H9 (cell line): ENCODE data around the gene B9D1. TPM values are rescaled to one million over a fixed set of nuclear protein-coding genes. Genes with fewer than 3 reads are reported as not detected.

Experiments used
- DNase-seq: peaks from one replicate; pipeline ENCODE4 v3.0.0-alpha.2; 2017
- H2AFZ ChIP-seq: one replicate; pipeline ENCODE4 v1.6.1; 2013; ENCODE audit warnings: mild to moderate bottlenecking, low read length, control low read depth, moderate library complexity
- H2AK5ac ChIP-seq: 2 replicates; pipeline ENCODE4 v1.6.1; 2013; ENCODE audit warnings: low read length, control low read depth, mixed read lengths; ENCODE audit not compliant: insufficient read length
- H2BK120ac ChIP-seq: one replicate; pipeline ENCODE4 v1.6.1; 2013; ENCODE audit warnings: low read depth, mild to moderate bottlenecking, low read length, control low read depth, inconsistent platforms; ENCODE audit not compliant: poor library complexity, severe bottlenecking
- H2BK12ac ChIP-seq: 2 replicates; pipeline ENCODE4 v1.6.1; 2013; ENCODE audit warnings: low read length, control low read depth, mixed read lengths, low read depth; ENCODE audit not compliant: insufficient read length
- H2BK15ac ChIP-seq: 2 replicates; pipeline ENCODE4 v1.6.1; 2013; ENCODE audit warnings: low read depth, low read length, control low read depth
- H2BK20ac ChIP-seq: one replicate; pipeline ENCODE4 v1.6.1; 2013; ENCODE audit warnings: low read depth, mild to moderate bottlenecking, low read length, control low read depth, inconsistent platforms; ENCODE audit not compliant: poor library complexity, severe bottlenecking
- H2BK5ac ChIP-seq: 2 replicates; pipeline ENCODE4 v1.6.1; 2013; ENCODE audit warnings: low read length, control low read depth, mixed read lengths; ENCODE audit not compliant: insufficient read length
- H3K14ac ChIP-seq: 2 replicates; pipeline ENCODE4 v1.6.1; 2013; ENCODE audit warnings: low read length, control low read depth; ENCODE audit not compliant: insufficient read depth
- H3K18ac ChIP-seq: 2 replicates; pipeline ENCODE4 v1.6.1; 2013; ENCODE audit warnings: low read depth, mild to moderate bottlenecking, mixed read lengths, low read length, control low read depth; ENCODE audit not compliant: insufficient read length
- H3K23ac ChIP-seq: 2 replicates; pipeline ENCODE4 v1.6.1; 2013; ENCODE audit warnings: low read length, control low read depth, mixed read lengths, low read depth; ENCODE audit not compliant: insufficient read length
- H3K23me2 ChIP-seq: 2 replicates; pipeline ENCODE4 v1.6.1; 2013; ENCODE audit warnings: low read depth, mild to moderate bottlenecking, mixed read lengths, low read length, control low read depth; ENCODE audit not compliant: insufficient read length, poor library complexity, severe bottlenecking
- H3K27ac ChIP-seq: 2 replicates; pipeline ENCODE4 v1.5.1; 2013; ENCODE audit warnings: low read length, control low read depth, mixed read lengths, low read depth; ENCODE audit not compliant: insufficient read length
- H3K27me3 ChIP-seq: 2 replicates; pipeline ENCODE4 v1.6.1; 2013; ENCODE audit warnings: low read length, control low read depth, inconsistent platforms; ENCODE audit not compliant: insufficient read depth
- H3K4ac ChIP-seq: 2 replicates; pipeline ENCODE4 v1.6.1; 2013; ENCODE audit warnings: low read depth, mild to moderate bottlenecking, control low read depth, inconsistent platforms, low read length, moderate library complexity
- H3K4me1 ChIP-seq: 2 replicates; pipeline ENCODE4 v1.6.1; 2013; ENCODE audit warnings: low read length, control low read depth, inconsistent platforms; ENCODE audit not compliant: insufficient read depth
- H3K4me2 ChIP-seq: 2 replicates; pipeline ENCODE4 v1.6.1; 2013; ENCODE audit warnings: low read length, control low read depth, mixed read lengths; ENCODE audit not compliant: insufficient read length, insufficient read depth
- H3K56ac ChIP-seq: 2 replicates; pipeline ENCODE4 v1.6.1; 2013; ENCODE audit warnings: low read depth, mild to moderate bottlenecking, mixed read lengths, low read length, control low read depth; ENCODE audit not compliant: insufficient read length
- H3K79me1 ChIP-seq: 2 replicates; pipeline ENCODE4 v1.6.1; 2013; ENCODE audit warnings: low read depth, mild to moderate bottlenecking, moderate library complexity, low read length, control low read depth, inconsistent platforms; ENCODE audit not compliant: insufficient read depth, poor library complexity, severe bottlenecking
- H3K79me2 ChIP-seq: 2 replicates; pipeline ENCODE4 v1.6.1; 2013; ENCODE audit warnings: low read length, control low read depth, inconsistent platforms; ENCODE audit not compliant: insufficient read depth
- H3K9ac ChIP-seq: 2 replicates; pipeline ENCODE4 v1.6.1; 2013; ENCODE audit warnings: low read length, control low read depth, mixed read lengths; ENCODE audit not compliant: insufficient read length; ENCODE audit errors: extremely low read depth
- H3K9me3 ChIP-seq: one replicate; pipeline ENCODE4 v1.6.1; 2013; ENCODE audit warnings: low read depth, low read length, inconsistent platforms; ENCODE audit not compliant: control insufficient read depth
- H3T11ph ChIP-seq: one replicate; pipeline ENCODE4 v1.6.1; 2013; ENCODE audit warnings: mild to moderate bottlenecking, low read length, control low read depth, inconsistent platforms
- H4K20me1 ChIP-seq: one replicate; pipeline ENCODE4 v1.6.1; 2013; ENCODE audit not compliant: control insufficient read depth, insufficient read length, insufficient read depth
- H4K5ac ChIP-seq: 2 replicates; pipeline ENCODE4 v1.6.1; 2013; ENCODE audit warnings: low read depth, mild to moderate bottlenecking, mixed read lengths, low read length, control low read depth; ENCODE audit not compliant: insufficient read length
- H4K8ac ChIP-seq: replicated peaks from 2 replicates; pipeline ENCODE4 v1.6.1; 2013; ENCODE audit warnings: low read length, control low read depth, mixed read lengths, low read depth; ENCODE audit not compliant: insufficient read length
- H4K91ac ChIP-seq: 2 replicates; pipeline ENCODE4 v1.6.1; 2013; ENCODE audit warnings: low read depth, mild to moderate bottlenecking, moderate library complexity, mixed read lengths, low read length, control low read depth; ENCODE audit not compliant: insufficient read length
- H3K27ac Mint-ChIP-seq, 3 experiments: 2 replicates in 2 of 3; 3 replicates in 1 of 3; pipeline ENCODE4 v1.8.0; 2020 to 2021; ENCODE audit warnings: mixed read lengths in 3 of 3, mild to moderate bottlenecking in 1 of 3, moderate library complexity in 1 of 3
- H3K27me3 Mint-ChIP-seq: 2 replicates; pipeline ENCODE4 v1.8.0; 2021; ENCODE audit warnings: low read depth, mild to moderate bottlenecking, moderate library complexity, mixed read lengths
- H3K36me3 Mint-ChIP-seq, 3 experiments: 2 replicates in 2 of 3; 3 replicates in 1 of 3; pipeline ENCODE4 v1.8.0; 2020 to 2021; ENCODE audit warnings: low read depth in 3 of 3, mixed read lengths in 3 of 3; ENCODE audit not compliant: insufficient read depth in 1 of 3
- H3K4me1 Mint-ChIP-seq, 2 experiments: 2 replicates each; pipeline ENCODE4 v1.8.0; 2020; ENCODE audit warnings: mixed read lengths in 2 of 2
- H3K4me3 Mint-ChIP-seq, 2 experiments: 2 replicates in 1 of 2; 3 replicates in 1 of 2; pipeline ENCODE4 v1.8.0; 2020 to 2021; ENCODE audit warnings: mild to moderate bottlenecking in 2 of 2, mixed read lengths in 2 of 2, moderate library complexity in 1 of 2
- H3K9me3 Mint-ChIP-seq, 2 experiments: 2 replicates in 1 of 2; 3 replicates in 1 of 2; pipeline ENCODE4 v1.8.0; 2020; ENCODE audit warnings: mild to moderate bottlenecking in 2 of 2, mixed read lengths in 2 of 2, moderate library complexity in 1 of 2
- CTCF ChIP-seq: fragments of 200-600 bp; sonication (generic); conservative IDR thresholded peaks from 3 replicates; pipeline ENCODE4 v1.8.0; 2021; ENCODE audit warnings: antibody characterized with exemption, mild to moderate bottlenecking
- WGBS: extraction: QIAGEN DNeasy Blood & Tissue Kit; methylation state at CpG from one replicate; pipeline ENCODE4 v1.1.7; 2013; ENCODE audit warnings: missing lambda C conversion rate, low lambda C conversion rate, mixed read lengths; ENCODE audit not compliant: insufficient read length; ENCODE audit errors: extremely low coverage; 5-methylcytosine and 5-hydroxymethylcytosine counted together
- total RNA-seq: library from RNA; stranded (reverse); gene quantifications from 2 replicates; pipeline ENCODE4 v1.2.1, GENCODE V29; 2021

B9D1 gene
- total RNA-seq, 1 experiment from 2014 or later = 30.4 TPM

GRCh38 chr17:19346351-19347255 lies 15.9 kb downstream of the B9D1 start:
- Histone ChIP-seq H4K8ac (no peak overlapping the region), H2BK20ac (no peak overlapping the region), H4K91ac (no peak overlapping the region), H3K9me3 (no peaks in the 10 kb centered on the region), H3K4me2 (no peak overlapping the region), H2AFZ (no peak overlapping the region), H3K79me2 (no peaks in the 10 kb centered on the region), H3K27me3 (no peaks in the 10 kb centered on the region), H2BK5ac (no peak overlapping the region), H3K4ac (no peak overlapping the region), H3K23ac (no peak overlapping the region), H3T11ph (no peak overlapping the region), H2AK5ac (no peak overlapping the region), H4K5ac (no peak overlapping the region), H3K9ac (no peak overlapping the region), H3K14ac (no peak overlapping the region), H2BK120ac (no peak overlapping the region), H3K18ac (no peak overlapping the region), H3K23me2 (no peaks in the 10 kb centered on the region), H4K20me1 (no peaks in the 10 kb centered on the region), H3K56ac (no peak overlapping the region), H3K4me1 (no peaks in the 10 kb centered on the region), H2BK15ac (no peak overlapping the region), H3K27ac (no peak overlapping the region), H3K79me1 (no peaks in the 10 kb centered on the region), H2BK12ac (no peak overlapping the region)
- H3K4me3 Mint-ChIP-seq = no peak overlapping the region
- peak overlapping the region; percentile 2 to 58 (median 37); a peak in 4 of 7 replicates for H3K27ac Mint-ChIP-seq
- WGBS = no CpG with 5 or more reads among the region's 19 CpGs
- TF ChIP-seq CTCF = no peak
- peaks cover 7 to 12% of the 10 kb centered on the region in 2 experiments for H3K4me1 Mint-ChIP-seq
- peaks cover 6 to 26% (median 17%) of the 10 kb centered on the region in 3 experiments; a peak in 6 of 7 replicates for H3K36me3 Mint-ChIP-seq
- no peaks in the 10 kb centered on the region for H3K9me3 Mint-ChIP-seq
- DNase-seq = peak; percentile 30
- no peaks in the 10 kb centered on the region for H3K27me3 Mint-ChIP-seq
